ENCODE results near the gene RDX. TPM values are rescaled to one million over a fixed set of nuclear protein-coding genes. Genes with fewer than 3 reads are reported as not detected.

The RDX gene
- total RNA-seq (2021; fragmentation: NEBNext Ultra II Directional; extraction: Animal tissue kit (Norgen Biotek cat#: 25700)) (100 and 105 TPM in 2 replicates), polyA plus RNA-seq (2011; rRNA removed) (10.8 and 27.4 TPM in 2 replicates), polyA minus RNA-seq (2011; rRNA and poly(A)+ RNA removed) (35.5 and 93.8 TPM in 2 replicates)
- 29.5 TPM for polyA plus RNA-seq (2011; cell fraction: cytosol; rRNA removed)
- polyA plus RNA-seq (2011; cell fraction: nucleus; rRNA removed): 10.8 TPM
- polyA plus RNA-seq (2012, experiment 1 of 2): 63.9 to 148 TPM (median 82.8 TPM) in 4 replicates
- polyA plus RNA-seq (2012, experiment 2 of 2): 3.8 TPM
- 56.8 TPM for polyA plus RNA-seq (2013, experiment 1 of 2)
- 59.3 TPM for polyA plus RNA-seq (2013, experiment 2 of 2)
- 90.1 TPM for polyA minus RNA-seq (2011; cell fraction: cytosol; rRNA and poly(A)+ RNA removed)
- polyA minus RNA-seq (2011; cell fraction: nucleus; rRNA and poly(A)+ RNA removed): 55.5 TPM
- long read RNA-seq, experiment 1, full-length matches to known transcripts: 17 of 85 reads
- long read RNA-seq, experiment 1, partial matches to known transcripts: 64 of 85 reads
- long read RNA-seq, experiment 1, other reads (novel, unspliced or antisense): 4 of 85 reads
- long read RNA-seq, experiment 2, partial matches to known transcripts: 2 of 7 reads
- long read RNA-seq, experiment 2, other reads (novel, unspliced or antisense): 4 of 7 reads

DNA sequence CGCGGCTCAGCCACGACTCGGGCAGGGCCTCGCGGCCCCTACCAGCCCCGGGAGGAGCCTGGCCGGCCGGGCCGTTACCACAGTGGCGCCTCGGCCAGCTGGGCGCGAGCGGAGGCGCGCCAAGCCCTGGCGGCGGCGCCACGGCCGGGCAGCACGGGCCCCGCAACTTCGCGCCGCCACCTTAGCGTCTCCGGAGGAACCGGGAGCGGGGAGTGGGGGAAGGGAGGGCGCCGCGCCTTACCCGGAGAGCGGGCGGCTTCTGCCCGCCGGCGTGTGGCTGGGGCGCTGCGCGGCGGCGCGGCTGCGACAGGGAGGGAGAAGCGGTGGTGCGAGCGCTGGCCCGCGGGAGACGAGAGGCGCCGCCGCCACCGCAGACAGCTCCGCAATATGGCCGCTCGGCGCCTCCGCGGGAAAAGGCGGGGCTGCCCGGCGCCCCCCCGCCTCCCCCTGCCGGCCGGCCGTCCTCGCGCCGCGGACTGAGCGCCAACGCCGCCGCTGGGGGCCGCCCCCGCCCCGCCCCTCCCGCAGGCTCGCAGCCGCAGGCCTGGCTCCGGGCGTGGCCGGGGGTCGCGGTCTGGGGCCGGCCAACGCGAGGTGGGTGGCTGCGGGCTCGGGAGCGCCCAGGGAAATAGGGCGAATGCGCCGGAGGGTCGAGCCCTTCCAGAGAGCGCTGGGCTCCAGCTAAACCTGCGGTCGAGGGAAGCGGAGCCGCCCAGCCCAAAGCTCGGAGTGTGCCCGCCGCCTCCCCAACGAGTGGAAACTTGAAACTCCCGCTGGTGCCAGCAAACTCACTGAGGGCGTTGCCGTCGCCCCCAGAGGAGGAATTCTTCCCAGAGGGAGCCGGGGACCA lies at the start of gene RDX:
TSS of gene RDX (minus strand) at position 389 of the 850 bp plus-strand sequence. CDS start 16,922 bp downstream, outside the sequence.
- Histone ChIP-seq H3K4me1 (replicated peaks in 1 of 4; ENCODE audit: control insufficient read depth in 3 of 4, insufficient read depth in 4 of 4, low read length in 3 of 4) (peaks cover 4 to 11% (median 7%) of the 10 kb centered on the region in 4 experiments; a peak in 5 of 7 replicates), H2BK120ac (replicated peaks; ENCODE audit: low read depth, low read length) (peak within 1 kb of the TSS; percentile 11), H3K27me3 (replicated peaks in 1 of 4; ENCODE audit: control insufficient read depth in 3 of 4, extremely low read depth in 1 of 4, insufficient read depth in 3 of 4, low read length in 3 of 4) (no peaks in the 10 kb centered on the region), H4K8ac (ENCODE audit: extremely low read depth, insufficient read depth, low read length) (peak within 1 kb of the TSS; percentile 95), H4K91ac (replicated peaks; ENCODE audit: insufficient read length, low read length) (peak within 1 kb of the TSS; percentile 22), H3K23me2 (ENCODE audit: low read depth, low read length) (no peaks in the 10 kb centered on the region; the same call in 1 of the 2 replicates), H4K5ac (ENCODE audit: insufficient read length, low read depth, low read length) (peak within 1 kb of the TSS; percentile 87), H2BK15ac (ENCODE audit: low read length) (0 out of 2 replicates have a peak within 1 kb of the TSS, but pooled peaks have one; percentile 77), H3K56ac (replicated peaks; ENCODE audit: insufficient read length, low read depth, low read length) (peak within 1 kb of the TSS; percentile 59), H3K23ac (ENCODE audit: insufficient read length) (no peak within 1 kb of the TSS), H2AK5ac (ENCODE audit: low read depth, low read length) (0 out of 2 replicates have a peak within 1 kb of the TSS, but pooled peaks have one; percentile 42), H4K20me1 (replicated peaks in 1 of 2; ENCODE audit: control insufficient read depth in 1 of 2, insufficient read depth in 2 of 2, low read length in 2 of 2) (peaks cover 4 to 7% of the 10 kb centered on the region in 2 experiments), H3K4ac (replicated peaks; ENCODE audit: insufficient read length, low read depth, low read length) (peak within 1 kb of the TSS; percentile 38), H3K27ac (ENCODE audit: low read depth, low read length) (peak within 1 kb of the TSS; percentile 90; the same call in 1 of the 2 replicates), H3K79me1 (ENCODE audit: low read depth, low read length) (peaks cover under 1% of the 10 kb centered on the region; the same call in 1 of the 2 replicates), H3K4me2 (ENCODE audit: insufficient read depth in 1 of 2, low read depth in 2 of 2, low read length in 2 of 2) (peak within 1 kb of the TSS; percentile 75 to 81), H2BK12ac (ENCODE audit: low read depth, low read length) (no peak within 1 kb of the TSS), H3K9ac (replicated peaks in 1 of 4; ENCODE audit: extremely low read depth in 1 of 4, low read depth in 3 of 4, low read length in 3 of 4) (peak within 1 kb of the TSS; percentile 70 to 95 (median 87)), H3K36me3 (ENCODE audit: control insufficient read depth in 2 of 4, insufficient read depth in 4 of 4, low read length in 3 of 4) (no peaks in the 10 kb centered on the region), H3K18ac (ENCODE audit: extremely low read depth, low read length) (peak within 1 kb of the TSS; percentile 48), H2BK5ac (ENCODE audit: low read depth, low read length) (no peak within 1 kb of the TSS), H2AFZ (ENCODE audit: low read length) (no peak within 1 kb of the TSS), H3K79me2 (ENCODE audit: control insufficient read depth in 1 of 2, insufficient read depth in 2 of 2, low read length in 2 of 2) (peaks cover 5 to 46% of the 10 kb centered on the region in 2 experiments), H3K14ac (ENCODE audit: insufficient read length) (no peak within 1 kb of the TSS), H3K4me3 (ENCODE audit: extremely low read depth in 1 of 4, insufficient read depth in 2 of 4, low read depth in 3 of 4, low read length in 4 of 4) (peak within 1 kb of the TSS; percentile 72 to 93 (median 88)), H2BK20ac (ENCODE audit: low read length) (0 out of 2 replicates have a peak within 1 kb of the TSS, but pooled peaks have one; percentile 72), H3K9me3 (ENCODE audit: insufficient read depth in 2 of 2, low read depth in 1 of 2, low read length in 1 of 2) (no peaks in the 10 kb centered on the region; a peak in 1 of 4 replicates)
- no peak for FAIRE-seq
- ChIA-PET POLR2A (ENCODE audit: partially characterized antibody) (interaction anchor here (0.6 to 2.1 kb wide), 6 partner anchors 9 to 80 kb away, joined by 3 to 8 read pairs (median 4); no protein-coding TSS in a partner anchor), CTCF (ENCODE audit: partially characterized antibody) (interaction anchor here (1.2 to 1.9 kb wide), 2 partner anchors 33 to 59 kb away, joined by 3 to 6 read pairs; no protein-coding TSS in a partner anchor)
- peak; percentile 29 to 84 for DNase-seq (ENCODE audit: low read depth in 1 of 2, low spot score in 2 of 2)
- 1% methylated on average over 55 of the region's 113 CpGs; no CpG with 5 or more reads in 1 of the 2 experiments for WGBS, 2 experiments (ENCODE audit: extremely low coverage in 1 of 2, insufficient coverage in 1 of 2, insufficient read length in 1 of 2, insufficient replicate concordance in 2 of 2, low coverage in 1 of 2, low lambda C conversion rate in 2 of 2, missing lambda C conversion rate in 1 of 2)
- TF ChIP-seq FOSL1 (IDR thresholded peaks at IDR 0.05; ENCODE audit: insufficient read depth, low read depth, low read length) (no peak), CREB1 (IDR thresholded peaks at IDR 0.05) (no peak), CEBPB (IDR thresholded peaks at IDR 0.05; ENCODE audit: low read depth, low read length) (no peak), POLR2A (IDR thresholded peaks at IDR 0.05; ENCODE audit: control extremely low read depth in 1 of 2, low read depth in 2 of 2, low read length in 2 of 2) (peak in 1 of 2 experiments; percentile 76; a peak in 2 of 3 replicates), TAF7 (optimal IDR thresholded peaks at IDR 0.05; ENCODE audit: borderline replicate concordance, low read depth, low read length) (peak; percentile 46), CHD2 (IDR thresholded peaks at IDR 0.05; ENCODE audit: low read length) (no peak; the same call in 1 of the 2 replicates)
- TF ChIP-seq, protein P1, sequence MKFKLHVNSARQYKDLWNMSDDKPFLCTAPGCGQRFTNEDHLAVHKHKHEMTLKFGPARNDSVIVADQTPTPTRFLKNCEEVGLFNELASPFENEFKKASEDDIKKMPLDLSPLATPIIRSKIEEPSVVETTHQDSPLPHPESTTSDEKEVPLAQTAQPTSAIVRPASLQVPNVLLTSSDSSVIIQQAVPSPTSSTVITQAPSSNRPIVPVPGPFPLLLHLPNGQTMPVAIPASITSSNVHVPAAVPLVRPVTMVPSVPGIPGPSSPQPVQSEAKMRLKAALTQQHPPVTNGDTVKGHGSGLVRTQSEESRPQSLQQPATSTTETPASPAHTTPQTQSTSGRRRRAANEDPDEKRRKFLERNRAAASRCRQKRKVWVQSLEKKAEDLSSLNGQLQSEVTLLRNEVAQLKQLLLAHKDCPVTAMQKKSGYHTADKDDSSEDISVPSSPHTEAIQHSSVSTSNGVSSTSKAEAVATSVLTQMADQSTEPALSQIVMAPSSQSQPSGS (IDR thresholded peaks at IDR 0.05; ENCODE audit: low read length): no peak

All from H1 (cell line).